Gastrocnemius medialis (tissue), 4 donors: Measurements from ENCODE around the gene PDLIM7.

Source experiments
- CTCF ChIP-seq, 5 experiments: fragments of 450-650 bp in 3 of 5; fragments of 200-600 bp in 2 of 5; sonication (generic) in 2 of 5; IDR thresholded peaks in 4 of 5; conservative IDR thresholded peaks in 1 of 5; 1 replicate in 4 of 5; 2 replicates in 1 of 5; pipeline ENCODE4 v1.5.1; 2016 to 2019; ENCODE audit warnings: antibody characterized with exemption in 5 of 5, mild to moderate bottlenecking in 3 of 5, moderate library complexity in 3 of 5
- POLR2A ChIP-seq, 2 donors: fragments of 450-650 bp; IDR thresholded peaks; one replicate each; pipeline ENCODE4 v1.6.1; 2017; ENCODE audit warnings: antibody characterized with exemption in 2 of 2, mild to moderate bottlenecking in 2 of 2, moderate library complexity in 2 of 2

DNA sequence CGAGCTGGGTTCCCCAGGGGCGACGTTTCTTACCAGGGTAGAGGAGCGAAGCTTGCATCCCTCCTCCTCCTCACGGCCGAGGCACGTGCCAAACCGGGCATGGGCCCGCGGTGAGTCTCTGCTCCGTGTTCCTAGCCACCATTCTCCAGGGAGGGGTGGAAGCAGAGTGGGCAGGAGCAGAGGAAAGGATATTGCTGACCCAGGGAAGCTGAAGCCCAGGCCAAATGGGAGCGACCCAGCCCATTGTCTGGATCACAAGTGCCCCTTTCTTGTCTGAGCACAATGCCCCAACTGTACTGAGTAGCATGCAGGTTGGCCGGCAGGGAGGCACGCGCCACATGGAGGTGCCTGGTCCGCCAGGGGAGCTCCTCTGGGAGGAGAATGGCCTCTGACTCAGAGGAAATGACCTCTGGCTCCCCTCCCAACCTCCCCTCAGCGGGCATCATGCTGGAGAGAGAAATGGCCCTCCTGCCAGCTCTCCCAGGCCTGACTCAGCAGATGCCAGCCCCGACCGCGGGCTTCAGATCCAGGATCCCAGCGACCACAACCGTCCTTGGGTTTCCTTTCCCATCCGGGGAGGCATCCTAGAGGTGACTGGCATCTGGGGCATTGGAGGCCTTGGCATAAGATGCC, 49.7 kb downstream of the PDLIM7 start:
- no peak for TF ChIP-seq CTCF (IDR thresholded peaks at IDR 0.05 in 4 of 5, conservative IDR thresholded peaks at IDR 0.05 in 1 of 5)
- no peak for TF ChIP-seq POLR2A (IDR thresholded peaks at IDR 0.05)
